ENCODE results near the gene CNOT8. TPM values are rescaled to one million over a fixed set of nuclear protein-coding genes. Genes with fewer than 3 reads are reported as not detected.

Gene CNOT8
- total and polyA plus RNA-seq, 9 of the 15 experiments (the other 6 are each of a cell fraction or from before 2014, with no cell fraction given), result 15.2 to 68.9 (median 52.1) TPM

DNA sequence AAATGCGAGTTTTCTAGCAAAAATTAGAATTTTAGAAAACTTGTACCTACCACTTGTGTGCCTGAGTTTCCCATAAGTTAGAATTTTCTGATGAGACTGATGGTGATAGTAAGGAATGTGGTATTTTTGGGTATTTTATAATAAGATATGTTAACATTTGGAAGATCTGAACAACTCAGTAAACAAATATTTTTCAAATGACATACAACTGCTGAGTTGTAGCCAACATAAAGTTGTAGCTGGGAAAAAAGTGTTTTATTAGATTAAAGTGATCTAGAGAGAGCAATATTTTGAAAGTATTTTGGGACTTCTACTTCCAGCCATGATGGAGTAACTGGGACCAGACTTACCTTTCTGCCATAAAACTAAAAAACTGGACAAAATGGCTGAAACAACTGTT is 41.6 kb downstream of the CNOT8 start:
- intact Hi-C loops (cut with micrococcal nuclease) (no loop called here), in situ Hi-C loops (cut with MboI) (no loop called here)
- H3K9me1 ChIP-seq (ENCODE audit: control insufficient read depth, insufficient read depth, low read length), result no peaks in the 10 kb centered on the region
- ChIA-PET CTCF (ENCODE audit: low intra/inter-chr PET ratio) (no interaction called here), POLR2A (no interaction called here)
- no peak overlapping the region for H3K4me2 ChIP-seq (ENCODE audit: insufficient read depth, low read length)
- no peaks in the 10 kb centered on the region; the same call in 1 of the 2 replicates for H4K20me1 ChIP-seq (replicated peaks; ENCODE audit: control insufficient read depth, insufficient read depth, low read length)
- H2AFZ ChIP-seq (ENCODE audit: low read depth, low read length), result no peak overlapping the region
- no TSS peak for BruUV-seq (replicated peaks)
- no peak for TF ChIP-seq RBM25 (IDR thresholded peaks at IDR 0.05; ENCODE audit: low read depth, low read length, severe bottlenecking)
- no peaks in the 10 kb centered on the region for H3K9me3 ChIP-seq (replicated peaks; ENCODE audit: control insufficient read depth, insufficient read depth, low read depth, low read length)
- no peak for DNase-seq (ENCODE audit: extremely low read depth in 1 of 4, low spot score in 3 of 4)
- no peaks in the 10 kb centered on the region for H3K4me1 ChIP-seq (replicated peaks in 1 of 2; ENCODE audit: control insufficient read depth in 2 of 2, insufficient read depth in 2 of 2, low read length in 2 of 2)
- no peak overlapping the region for H3K27ac ChIP-seq (ENCODE audit: extremely low read depth, low read depth, low read length)
- H3K9ac ChIP-seq (ENCODE audit: insufficient read depth in 1 of 2, low read depth in 2 of 2, low read length in 2 of 2), result no peak overlapping the region
- no peaks in the 10 kb centered on the region for H3K79me2 ChIP-seq (ENCODE audit: control insufficient read depth, insufficient read depth, low read length)
- H3K4me3 ChIP-seq, result no peak overlapping the region
- no peak for FAIRE-seq
- H3K27me3 ChIP-seq (ENCODE audit: control insufficient read depth in 2 of 2, insufficient read depth in 2 of 2, low read length in 2 of 2), result no peaks in the 10 kb centered on the region
- H3K36me3 ChIP-seq (ENCODE audit: control insufficient read depth, insufficient read depth, low read length), result peaks cover 97% of the 10 kb centered on the region
- ATAC-seq, result no peak
- WGBS (ENCODE audit: insufficient coverage, low coverage, missing lambda C conversion rate), result 94% methylated on average over 1 of the region's 1 CpG

GRCh38 chr5:154901276-154901675 is 42.8 kb downstream of the CNOT8 start:
- no peak overlapping the region for H3K27ac ChIP-seq (ENCODE audit: extremely low read depth, low read depth, low read length)
- ChIA-PET CTCF (ENCODE audit: low intra/inter-chr PET ratio) (no interaction called here), POLR2A (no interaction called here)
- DNase-seq (ENCODE audit: extremely low read depth in 1 of 4, low spot score in 3 of 4) (no peak), ATAC-seq (no peak), FAIRE-seq (no peak)
- intact Hi-C loops (cut with micrococcal nuclease), result no loop called here
- no peak overlapping the region for H2AFZ ChIP-seq (ENCODE audit: low read depth, low read length)
- H3K9me3 ChIP-seq (replicated peaks; ENCODE audit: control insufficient read depth, insufficient read depth, low read depth, low read length), result no peaks in the 10 kb centered on the region
- peaks cover 98% of the 10 kb centered on the region for H3K36me3 ChIP-seq (ENCODE audit: control insufficient read depth, insufficient read depth, low read length)
- no peaks in the 10 kb centered on the region for H3K9me1 ChIP-seq (ENCODE audit: control insufficient read depth, insufficient read depth, low read length)
- TF ChIP-seq MTA3 (IDR thresholded peaks at IDR 0.05; ENCODE audit: borderline replicate concordance) (no peak), ASH1L (IDR thresholded peaks at IDR 0.05; ENCODE audit: borderline replicate concordance, low read depth, partially characterized antibody) (no peak), CREM (IDR thresholded peaks at IDR 0.05; ENCODE audit: low read depth) (no peak)
- no TSS peak for BruUV-seq (replicated peaks)
- 97% methylated on average over 2 of the region's 2 CpGs for WGBS (ENCODE audit: insufficient coverage, low coverage, missing lambda C conversion rate)
- in situ Hi-C loops (cut with MboI), result no loop called here
- no peak overlapping the region for H3K4me2 ChIP-seq (ENCODE audit: insufficient read depth, low read length)
- H3K9ac ChIP-seq (ENCODE audit: insufficient read depth in 1 of 2, low read depth in 2 of 2, low read length in 2 of 2), result no peak overlapping the region
- H3K4me3 ChIP-seq, result no peak overlapping the region
- no peaks in the 10 kb centered on the region; the same call in 1 of the 2 replicates for H4K20me1 ChIP-seq (replicated peaks; ENCODE audit: control insufficient read depth, insufficient read depth, low read length)
- H3K79me2 ChIP-seq (ENCODE audit: control insufficient read depth, insufficient read depth, low read length), result no peaks in the 10 kb centered on the region
- no peaks in the 10 kb centered on the region for H3K27me3 ChIP-seq (ENCODE audit: control insufficient read depth in 2 of 2, insufficient read depth in 2 of 2, low read length in 2 of 2)
- H3K4me1 ChIP-seq (replicated peaks in 1 of 2; ENCODE audit: control insufficient read depth in 2 of 2, insufficient read depth in 2 of 2, low read length in 2 of 2), result no peaks in the 10 kb centered on the region
